H1 (cell line): ENCODE results near the gene IRAK3. TPM values are rescaled to one million over a fixed set of nuclear protein-coding genes. Genes with fewer than 3 reads are reported as not detected.

ENCODE experiments used
- CTCF ChIA-PET: fragments of 300-600 bp; sonication (Branson Sonifier 250); formaldehyde crosslinking; loops from one replicate; lab custom pipeline; 2021; ENCODE audit not compliant: partially characterized antibody; lab: Charles Lee
- POLR2A ChIA-PET: fragments of 300-600 bp; sonication (Branson Sonifier 250); formaldehyde crosslinking; loops from one replicate; lab custom pipeline; 2021; ENCODE audit warnings: inconsistent platforms; ENCODE audit not compliant: partially characterized antibody; lab: Charles Lee
- DNase-seq, 2 experiments: peaks; one replicate each; pipeline versions ENCODE4 v3.0.0 to v3.0.0-alpha.2; 2010 to 2022; ENCODE audit warnings: low spot score in 2 of 2, low read depth in 1 of 2, mixed read lengths in 1 of 2
- FAIRE-seq: peaks from 2 replicates; lab custom pipeline; 2011; peaks lifted over from hg19 to GRCh38; lab: Jason Lieb, UNC
- H2AFZ ChIP-seq: 2 replicates; pipeline ENCODE4 v1.8.1; 2012; ENCODE audit warnings: low read length, inconsistent platforms
- H2AK5ac ChIP-seq: 2 replicates; pipeline ENCODE4 v1.6.1; 2013; ENCODE audit warnings: low read depth, low read length
- H2BK120ac ChIP-seq: replicated peaks from 2 replicates; pipeline ENCODE3; 2013; ENCODE audit warnings: low read depth, low read length, inconsistent platforms
- H2BK12ac ChIP-seq: 2 replicates; pipeline ENCODE4 v1.6.1; 2013; ENCODE audit warnings: low read depth, low read length
- H2BK15ac ChIP-seq: 2 replicates; pipeline ENCODE4 v1.6.1; 2013; ENCODE audit warnings: low read length
- H2BK20ac ChIP-seq: 2 replicates; pipeline ENCODE4 v1.6.1; 2013; ENCODE audit warnings: low read length
- H2BK5ac ChIP-seq: 2 replicates; pipeline ENCODE4 v1.6.1; 2013; ENCODE audit warnings: low read depth, low read length
- H3K14ac ChIP-seq: 2 replicates; pipeline ENCODE4 v1.6.1; 2013; ENCODE audit warnings: inconsistent platforms; ENCODE audit not compliant: insufficient read length
- H3K18ac ChIP-seq: 2 replicates; pipeline ENCODE4 v1.6.1; 2013; ENCODE audit warnings: low read length; ENCODE audit errors: extremely low read depth
- H3K23ac ChIP-seq: 2 replicates; pipeline ENCODE4 v1.6.1; 2013; ENCODE audit warnings: inconsistent platforms; ENCODE audit not compliant: insufficient read length
- H3K23me2 ChIP-seq: 2 replicates; pipeline ENCODE4 v1.6.1; 2013; ENCODE audit warnings: low read depth, low read length
- H3K27ac ChIP-seq: 2 replicates; pipeline ENCODE4 v1.6.1; 2011; ENCODE audit warnings: low read depth, low read length, inconsistent platforms
- H3K27me3 ChIP-seq, 4 experiments: replicated peaks in 1 of 4; 1 replicate in 1 of 4; 2 replicates in 3 of 4; pipeline versions ENCODE4 v1.6.1 to v1.8.1; 2011 to 2013; ENCODE audit warnings: low read length in 3 of 4, mild to moderate bottlenecking in 3 of 4, inconsistent platforms in 2 of 4, mixed read lengths in 2 of 4, moderate library complexity in 1 of 4; ENCODE audit not compliant: control insufficient read depth in 3 of 4, insufficient read depth in 3 of 4; ENCODE audit errors: extremely low read depth in 1 of 4
- H3K36me3 ChIP-seq, 4 experiments: 2 replicates each; pipeline versions ENCODE4 v1.6.1 to v1.8.1; 2011 to 2013; ENCODE audit warnings: mild to moderate bottlenecking in 4 of 4, low read length in 3 of 4, moderate library complexity in 2 of 4, control low read depth in 1 of 4, inconsistent platforms in 1 of 4; ENCODE audit not compliant: insufficient read depth in 4 of 4, control insufficient read depth in 2 of 4
- H3K4ac ChIP-seq: replicated peaks from 2 replicates; pipeline ENCODE3; 2013; ENCODE audit warnings: low read length, low read depth, mixed read lengths, inconsistent platforms; ENCODE audit not compliant: insufficient read length
- H3K4me1 ChIP-seq, 4 experiments: replicated peaks in 1 of 4; 1 replicate in 1 of 4; 2 replicates in 3 of 4; pipeline versions ENCODE4 v1.6.1 to v1.8.1; 2011 to 2013; ENCODE audit warnings: low read length in 3 of 4, inconsistent platforms in 2 of 4, mixed read lengths in 1 of 4; ENCODE audit not compliant: insufficient read depth in 4 of 4, control insufficient read depth in 3 of 4
- H3K4me2 ChIP-seq, 2 experiments: 2 replicates each; pipeline versions ENCODE4 v1.6.1 to v1.8.1; 2011 to 2013; ENCODE audit warnings: low read depth in 2 of 2, low read length in 2 of 2, control low read depth in 1 of 2, inconsistent platforms in 1 of 2, mild to moderate bottlenecking in 1 of 2; ENCODE audit not compliant: insufficient read depth in 1 of 2
- H3K4me3 ChIP-seq, 4 experiments: fragments of 200-600, 300-600 bp in 1 of 4; sonication (generic), shearing (Covaris generic), sonication (Bioruptor Twin) in 1 of 4; 2 replicates each; pipeline versions ENCODE4 v1.5.1 to v1.8.1; 2011 to 2016; ENCODE audit warnings: low read length in 4 of 4, low read depth in 3 of 4, control low read depth in 2 of 4, inconsistent platforms in 2 of 4, mild to moderate bottlenecking in 2 of 4, mixed read lengths in 1 of 4, moderate library complexity in 1 of 4; ENCODE audit not compliant: insufficient read depth in 2 of 4; ENCODE audit errors: extremely low read depth in 1 of 4
- H3K56ac ChIP-seq: replicated peaks from 2 replicates; pipeline ENCODE3; 2013; ENCODE audit warnings: low read depth, mild to moderate bottlenecking, mixed read lengths, low read length, inconsistent platforms; ENCODE audit not compliant: insufficient read length
- H3K79me1 ChIP-seq: 2 replicates; pipeline ENCODE4 v1.6.1; 2013; ENCODE audit warnings: low read depth, low read length, control low read depth
- H3K79me2 ChIP-seq, 2 experiments: 2 replicates each; pipeline versions ENCODE4 v1.6.1 to v1.8.1; 2012 to 2013; ENCODE audit warnings: low read length in 2 of 2, mild to moderate bottlenecking in 2 of 2, inconsistent platforms in 1 of 2; ENCODE audit not compliant: insufficient read depth in 2 of 2, control insufficient read depth in 1 of 2
- H3K9ac ChIP-seq, 4 experiments: replicated peaks in 1 of 4; 1 replicate in 1 of 4; 2 replicates in 3 of 4; pipeline versions ENCODE4 v1.6.1 to v1.8.1; 2011 to 2013; ENCODE audit warnings: low read depth in 3 of 4, low read length in 3 of 4, control low read depth in 2 of 4, mild to moderate bottlenecking in 2 of 4, moderate library complexity in 2 of 4, inconsistent platforms in 1 of 4; ENCODE audit errors: extremely low read depth in 1 of 4
- H3K9me3 ChIP-seq, 2 experiments: 2 replicates each; pipeline versions ENCODE4 v1.6.1 to v1.8.1; 2012 to 2013; ENCODE audit warnings: mild to moderate bottlenecking in 2 of 2, moderate library complexity in 2 of 2, control low read depth in 1 of 2, inconsistent platforms in 1 of 2, low read depth in 1 of 2, low read length in 1 of 2, mixed read lengths in 1 of 2; ENCODE audit not compliant: insufficient read depth in 2 of 2
- H4K20me1 ChIP-seq, 2 experiments: replicated peaks in 1 of 2; 2 replicates each; pipeline versions ENCODE3 to v1.8.1; 2011 to 2013; ENCODE audit warnings: inconsistent platforms in 2 of 2, low read length in 2 of 2, mild to moderate bottlenecking in 1 of 2; ENCODE audit not compliant: insufficient read depth in 2 of 2, control insufficient read depth in 1 of 2
- H4K5ac ChIP-seq: 2 replicates; pipeline ENCODE4 v1.6.1; 2013; ENCODE audit warnings: low read length, low read depth, mixed read lengths, inconsistent platforms; ENCODE audit not compliant: insufficient read length
- H4K8ac ChIP-seq: 2 replicates; pipeline ENCODE4 v1.8.0; 2013; ENCODE audit warnings: mild to moderate bottlenecking, moderate library complexity, low read length, inconsistent platforms; ENCODE audit not compliant: insufficient read depth; ENCODE audit errors: extremely low read depth
- H4K91ac ChIP-seq: replicated peaks from 2 replicates; pipeline ENCODE3; 2013; ENCODE audit warnings: low read length, mixed read lengths, inconsistent platforms; ENCODE audit not compliant: insufficient read length
- ATF2 ChIP-seq: IDR thresholded peaks from 2 replicates; pipeline ENCODE4 v1.6.1; 2012; ENCODE audit warnings: low read length, inconsistent platforms
- CBX8 ChIP-seq: fragments of 300-800, 300-1000 bp; sonication (generic); IDR thresholded peaks from 2 replicates; pipeline ENCODE4 v1.7.1; 2016; ENCODE audit warnings: low read depth, low read length, borderline replicate concordance
- CHD1 ChIP-seq: IDR thresholded peaks from 2 replicates; pipeline ENCODE4 v1.6.1; 2012; ENCODE audit warnings: low read depth, low read length, improper control_type of control experiment
- CREB1 ChIP-seq: IDR thresholded peaks from 2 replicates; pipeline ENCODE4 v1.6.1; 2012; ENCODE audit warnings: inconsistent platforms
- EZH2 ChIP-seq: fragments of 200-600 bp; sonication (generic); IDR thresholded peaks from 2 replicates; pipeline ENCODE4 v1.7.1; 2012; ENCODE audit warnings: low read depth, mild to moderate bottlenecking, moderate library complexity, low read length, inconsistent platforms; ENCODE audit not compliant: severe bottlenecking
- KDM4A ChIP-seq: IDR thresholded peaks from one replicate; pipeline ENCODE4 v1.7.1; 2012; ENCODE audit warnings: low read depth, mild to moderate bottlenecking, moderate library complexity, low read length, inconsistent platforms; ENCODE audit not compliant: severe bottlenecking
- KDM5A ChIP-seq: fragments of 200-600 bp; IDR thresholded peaks from 2 replicates; pipeline ENCODE4 v1.7.1; 2012; ENCODE audit warnings: mild to moderate bottlenecking, low read length, inconsistent platforms, mixed read lengths
- POLR2AphosphoS5 ChIP-seq: IDR thresholded peaks from 2 replicates; pipeline ENCODE4 v1.6.1; 2011; ENCODE audit warnings: low read depth, low read length
- RBBP5 ChIP-seq: IDR thresholded peaks from 2 replicates; pipeline ENCODE4 v1.7.1; 2012; ENCODE audit warnings: low read depth, mild to moderate bottlenecking, inconsistent platforms, low read length, moderate library complexity, borderline replicate concordance
- SIN3A ChIP-seq, 2 experiments: IDR thresholded peaks in 1 of 2; conservative IDR thresholded peaks in 1 of 2; 2 replicates each; pipeline ENCODE4 v1.6.1; 2011 to 2012; ENCODE audit warnings: low read length in 2 of 2, improper control_type of control experiment in 1 of 2, low read depth in 1 of 2, mild to moderate bottlenecking in 1 of 2
- TAF7 ChIP-seq: optimal IDR thresholded peaks from 2 replicates; pipeline ENCODE3; 2011; ENCODE audit warnings: low read depth, mild to moderate bottlenecking, inconsistent platforms, low read length, moderate library complexity, borderline replicate concordance
- polyA plus RNA-seq, 7 experiments: library from polyadenylated mRNA; depleted of rRNA in 3 of 7; stranded (reverse) in 5 of 7; unstranded in 2 of 7; fragments of >200 nt in 5 of 7; fragments of 200-250 nt in 2 of 7; gene quantifications; 1 replicate in 5 of 7; 2 replicates in 1 of 7; 4 replicates in 1 of 7; pipeline versions ENCODE4 v1.2.1 to v1.2.3, GENCODE V29; 2011 to 2013; ENCODE audit warnings: missing spikeins in 2 of 7, mixed read lengths in 2 of 7
- total RNA-seq: library from RNA; stranded (reverse); fragmentation: NEBNext Ultra II Directional; extraction: Animal tissue kit (Norgen Biotek cat#: 25700); gene quantifications from 2 replicates; pipeline ENCODE4 v1.2.1, GENCODE V29; 2021
- TF ChIP-seq, protein P1 (sequence below): IDR thresholded peaks from 2 replicates; pipeline ENCODE4 v1.6.1; 2011; ENCODE audit warnings: low read length, improper control_type of control experiment

Gene IRAK3
- total and polyA plus RNA-seq, 2 of the 8 experiments (the other 6 are each of a cell fraction or from before 2014, with no cell fraction given), result 0.51 to 2.2 TPM

DNA sequence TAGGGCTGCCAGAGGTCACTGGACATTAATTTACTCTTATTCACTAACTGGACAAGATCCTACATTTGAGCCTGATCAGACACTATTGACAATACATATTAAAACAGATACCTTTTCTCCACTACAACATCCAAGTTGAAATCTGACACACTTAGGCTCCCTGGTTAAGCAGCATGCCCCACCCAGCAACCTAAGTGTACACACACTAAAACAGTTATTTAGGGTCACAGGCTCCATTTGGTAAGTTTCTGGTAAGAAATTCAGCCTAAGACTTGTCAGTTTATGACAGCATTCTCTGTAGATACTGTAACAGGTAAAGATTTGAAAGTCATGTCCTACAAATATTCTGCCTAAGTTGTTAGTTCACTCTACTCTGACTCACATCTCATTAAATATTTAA lies 46.2 kb upstream of the IRAK3 start:
- no peaks in the 10 kb centered on the region for H3K79me2 ChIP-seq
- H3K4me3 ChIP-seq, result no peak overlapping the region
- no peak overlapping the region for H2BK20ac ChIP-seq
- TF ChIP-seq CREB1 (no peak), CHD1 (no peak), POLR2AphosphoS5 (no peak), TAF7 (no peak), KDM5A (no peak), ATF2 (no peak), EZH2 (no peak), RBBP5 (no peak), KDM4A (no peak), CBX8 (no peak), SIN3A (conservative IDR thresholded peaks at IDR 0.05 in 1 of 2, IDR thresholded peaks at IDR 0.05 in 1 of 2; ENCODE audit: low read depth in 1 of 2, low read length in 2 of 2) (no peak)
- TF ChIP-seq, protein P1, sequence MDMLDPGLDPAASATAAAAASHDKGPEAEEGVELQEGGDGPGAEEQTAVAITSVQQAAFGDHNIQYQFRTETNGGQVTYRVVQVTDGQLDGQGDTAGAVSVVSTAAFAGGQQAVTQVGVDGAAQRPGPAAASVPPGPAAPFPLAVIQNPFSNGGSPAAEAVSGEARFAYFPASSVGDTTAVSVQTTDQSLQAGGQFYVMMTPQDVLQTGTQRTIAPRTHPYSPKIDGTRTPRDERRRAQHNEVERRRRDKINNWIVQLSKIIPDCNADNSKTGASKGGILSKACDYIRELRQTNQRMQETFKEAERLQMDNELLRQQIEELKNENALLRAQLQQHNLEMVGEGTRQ, result no peak

More for the DNA sequence above, 46.2 kb upstream of the IRAK3 start:
- no peak overlapping the region for H3K56ac ChIP-seq
- no peak overlapping the region for H2AFZ ChIP-seq
- H3K4ac ChIP-seq, result no peak overlapping the region
- ChIA-PET POLR2A (no interaction called here), CTCF (interaction anchor here (0.7 kb wide), 1 partner anchor 1322 kb away, joined by 3 read pairs; no protein-coding TSS in a partner anchor)
- no peaks in the 10 kb centered on the region for H3K27me3 ChIP-seq
- no peak overlapping the region for H3K23ac ChIP-seq
- H3K9me3 ChIP-seq, result peaks cover 10 to 12% of the 10 kb centered on the region in 2 experiments; a peak in 3 of 4 replicates
- no peaks in the 10 kb centered on the region for H3K4me1 ChIP-seq
- H3K23me2 ChIP-seq, result no peaks in the 10 kb centered on the region
- H3K36me3 ChIP-seq, result peaks cover 0 to 11% (median 6%) of the 10 kb centered on the region in 4 experiments; a peak in 4 of 8 replicates
- no peak overlapping the region for H2BK15ac ChIP-seq
- DNase-seq, result no peak
- H3K27ac ChIP-seq, result no peak overlapping the region
- no peak overlapping the region for H2AK5ac ChIP-seq
- H2BK12ac ChIP-seq, result no peak overlapping the region
- no peak overlapping the region for H3K18ac ChIP-seq
- no peak for FAIRE-seq
- no peak overlapping the region for H4K91ac ChIP-seq
- no peak overlapping the region for H3K14ac ChIP-seq
- H3K9ac ChIP-seq, result no peak overlapping the region
- no peak overlapping the region for H4K8ac ChIP-seq
- no peak overlapping the region for H2BK120ac ChIP-seq
- H3K4me2 ChIP-seq, result no peak overlapping the region
- no peaks in the 10 kb centered on the region for H4K20me1 ChIP-seq
- H2BK5ac ChIP-seq, result no peak overlapping the region
- H3K79me1 ChIP-seq, result no peaks in the 10 kb centered on the region
- H4K5ac ChIP-seq, result no peak overlapping the region
